ENCODE data around the gene INSR. TPM values are rescaled to one million over a fixed set of nuclear protein-coding genes. Genes with fewer than 3 reads are reported as not detected.

Gene INSR
- total RNA-seq, 4 donors from 2014 or later, result 70.7 to 165 (median 89.2) TPM

GRCh38 chr19:7333198-7334118, 39.2 kb upstream of the INSR start:
- no peak for DNase-seq (ENCODE audit: low spot score in 2 of 2)
- no peak for TF ChIP-seq POLR2A (IDR thresholded peaks at IDR 0.05)
- no peak for TF ChIP-seq CTCF (IDR thresholded peaks at IDR 0.05)
- WGBS, 2 donors, result 47 to 52% methylated on average over 17 of the region's 17 CpGs
- no peak overlapping the region for H3K4me3 ChIP-seq (ENCODE audit: low read depth, poor library complexity, severe bottlenecking)
- intact Hi-C loops (cut with DNase I; ENCODE audit: low total_unique reads), result no loop called here

- 85 to 91% methylated on average over 4 of the region's 4 CpGs for WGBS, 2 donors
- TF ChIP-seq POLR2A (IDR thresholded peaks at IDR 0.05) (no peak), CTCF (IDR thresholded peaks at IDR 0.05) (no peak)
- H3K4me3 ChIP-seq (ENCODE audit: low read depth, poor library complexity, severe bottlenecking), result no peak overlapping the region
- DNase-seq (ENCODE audit: low spot score in 2 of 2), result no peak
- intact Hi-C loops (cut with DNase I; ENCODE audit: low total_unique reads), result no loop called here
These were observed 37.2 kb upstream of the INSR start for GRCh38 chr19:7331446-7331845.

- 94 to 96% methylated on average over 4 of the region's 4 CpGs for WGBS, 2 donors
- intact Hi-C loops (cut with DNase I; ENCODE audit: low total_unique reads), result no loop called here
- H3K4me3 ChIP-seq (ENCODE audit: low read depth, poor library complexity, severe bottlenecking), result no peak overlapping the region
- TF ChIP-seq POLR2A (IDR thresholded peaks at IDR 0.05), result no peak
- TF ChIP-seq CTCF (IDR thresholded peaks at IDR 0.05), result no peak
- no peak for DNase-seq (ENCODE audit: low spot score in 2 of 2)
These were observed 34.4 kb upstream of the INSR start for GRCh38 chr19:7328647-7329046.

GRCh38 chr19:7327802-7328201, 33.6 kb upstream of the INSR start:
- intact Hi-C loops (cut with DNase I; ENCODE audit: low total_unique reads), result no loop called here
- WGBS, 2 donors, result 69 to 76% methylated on average over 1 of the region's 1 CpG

GRCh38 chr19:7326105-7326877, 32.1 kb upstream of the INSR start:
- intact Hi-C loops (cut with DNase I; ENCODE audit: low total_unique reads), result no loop called here
- DNase-seq (ENCODE audit: low spot score in 2 of 2), result no peak
- no peak overlapping the region for H3K4me3 ChIP-seq (ENCODE audit: low read depth, poor library complexity, severe bottlenecking)
- TF ChIP-seq POLR2A (IDR thresholded peaks at IDR 0.05) (no peak), CTCF (IDR thresholded peaks at IDR 0.05) (no peak)
- 74 to 77% methylated on average over 10 of the region's 10 CpGs for WGBS, 2 donors

More at GRCh38 chr19:7327802-7328201, 33.6 kb upstream of the INSR start:
- DNase-seq (ENCODE audit: low spot score in 2 of 2), result no peak
- no peak overlapping the region for H3K4me3 ChIP-seq (ENCODE audit: low read depth, poor library complexity, severe bottlenecking)
- TF ChIP-seq POLR2A (IDR thresholded peaks at IDR 0.05) (no peak), CTCF (IDR thresholded peaks at IDR 0.05) (no peak)
